GM19043 (cell line): ENCODE measurements around the gene RIMKLA.

Source experiments
- ATAC-seq: cut with Tn5 transposase; IDR thresholded peaks from one replicate; pipeline ENCODE4 v1.9.1; 2021; ENCODE audit warnings: low read depth; ENCODE audit not compliant: unreplicated experiment

Gene RIMKLA, protein sequence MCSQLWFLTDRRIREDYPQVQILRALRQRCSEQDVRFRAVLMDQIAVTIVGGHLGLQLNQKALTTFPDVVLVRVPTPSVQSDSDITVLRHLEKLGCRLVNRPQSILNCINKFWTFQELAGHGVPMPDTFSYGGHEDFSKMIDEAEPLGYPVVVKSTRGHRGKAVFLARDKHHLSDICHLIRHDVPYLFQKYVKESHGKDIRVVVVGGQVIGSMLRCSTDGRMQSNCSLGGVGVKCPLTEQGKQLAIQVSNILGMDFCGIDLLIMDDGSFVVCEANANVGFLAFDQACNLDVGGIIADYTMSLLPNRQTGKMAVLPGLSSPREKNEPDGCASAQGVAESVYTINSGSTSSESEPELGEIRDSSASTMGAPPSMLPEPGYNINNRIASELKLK

DNA sequence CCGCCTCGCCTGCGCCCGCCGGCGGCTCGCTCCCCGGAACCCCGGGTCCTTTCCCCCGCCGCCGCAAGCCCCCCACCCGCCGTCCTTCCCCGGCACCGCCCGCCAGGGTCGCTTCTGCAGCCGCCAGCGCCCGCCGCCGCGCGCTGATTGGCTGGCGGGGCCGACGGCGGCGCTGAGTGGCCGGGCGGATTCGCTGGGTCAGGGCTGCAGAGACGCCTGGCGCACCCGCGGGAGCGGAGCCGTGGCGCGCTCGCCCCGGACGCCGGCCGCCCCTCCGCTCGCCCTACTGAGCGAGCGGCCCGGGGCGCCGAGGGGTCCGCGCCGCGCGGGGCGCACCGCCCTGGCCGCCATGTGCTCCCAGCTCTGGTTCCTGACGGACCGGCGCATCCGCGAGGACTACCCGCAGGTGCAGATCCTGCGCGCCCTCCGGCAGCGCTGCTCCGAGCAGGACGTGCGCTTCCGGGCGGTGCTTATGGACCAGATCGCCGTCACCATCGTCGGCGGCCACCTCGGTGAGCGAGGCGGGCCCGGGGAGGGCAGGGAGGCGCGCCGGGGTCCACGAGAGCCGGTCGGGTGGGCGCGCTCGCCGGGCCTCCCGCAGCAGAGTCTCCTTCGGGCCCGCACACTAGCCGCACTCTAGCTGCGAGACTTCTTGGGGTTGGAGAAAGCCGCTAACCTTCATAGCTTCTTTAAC lies at the start of gene RIMKLA:
Gene RIMKLA (plus strand): TSS at position 207 of the 694 bp plus-strand sequence. CDS start 143 bp downstream, at position 350.
- ATAC-seq = peak; percentile 78

DNA sequence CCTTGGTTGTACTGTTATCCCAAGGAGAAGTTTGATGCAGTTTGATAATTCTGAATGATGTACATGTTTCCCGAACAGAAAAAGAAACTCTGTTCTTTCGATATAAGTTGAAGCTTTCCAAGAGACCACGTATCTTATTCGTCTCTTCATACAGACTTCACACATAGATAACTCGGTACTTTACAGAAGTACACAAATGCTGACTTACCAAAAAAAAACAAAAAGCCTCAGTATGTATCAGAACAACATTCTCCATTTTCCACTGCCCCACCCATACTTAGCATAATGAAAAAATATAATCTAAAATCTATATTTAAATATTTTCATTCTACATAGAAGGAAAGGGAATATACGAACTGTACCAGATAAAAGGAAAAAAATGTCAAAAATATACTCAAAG lies 47.7 kb upstream of the RIMKLA start:
- ATAC-seq = no peak

DNA sequence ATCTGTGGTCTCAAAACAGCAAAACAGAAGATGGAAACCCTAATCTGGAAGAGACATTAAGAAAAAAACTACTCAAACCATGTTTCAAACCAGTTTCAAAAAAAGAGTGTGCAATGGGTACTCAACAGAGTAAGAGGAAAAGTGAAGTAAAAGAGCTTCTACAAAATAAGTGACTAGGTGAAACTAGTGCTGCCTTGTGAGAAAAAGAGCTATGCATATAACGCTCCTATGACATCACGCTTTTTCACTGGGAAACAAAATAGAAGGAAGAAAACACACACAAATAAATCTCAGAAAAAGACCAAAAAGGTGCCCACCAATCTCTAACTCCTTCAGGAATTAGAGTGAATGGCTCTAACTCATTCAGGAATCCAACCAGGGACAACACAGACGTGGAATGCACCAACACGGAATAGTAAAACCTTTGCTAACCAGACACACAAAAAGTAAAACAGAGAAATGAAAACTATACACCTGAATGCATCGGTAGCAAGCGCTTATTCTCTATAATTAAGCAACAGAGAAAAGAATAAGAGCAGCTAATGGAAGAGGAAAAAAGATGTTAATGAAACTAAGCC lies 46.8 kb upstream of the RIMKLA start:
- ATAC-seq = no peak

DNA sequence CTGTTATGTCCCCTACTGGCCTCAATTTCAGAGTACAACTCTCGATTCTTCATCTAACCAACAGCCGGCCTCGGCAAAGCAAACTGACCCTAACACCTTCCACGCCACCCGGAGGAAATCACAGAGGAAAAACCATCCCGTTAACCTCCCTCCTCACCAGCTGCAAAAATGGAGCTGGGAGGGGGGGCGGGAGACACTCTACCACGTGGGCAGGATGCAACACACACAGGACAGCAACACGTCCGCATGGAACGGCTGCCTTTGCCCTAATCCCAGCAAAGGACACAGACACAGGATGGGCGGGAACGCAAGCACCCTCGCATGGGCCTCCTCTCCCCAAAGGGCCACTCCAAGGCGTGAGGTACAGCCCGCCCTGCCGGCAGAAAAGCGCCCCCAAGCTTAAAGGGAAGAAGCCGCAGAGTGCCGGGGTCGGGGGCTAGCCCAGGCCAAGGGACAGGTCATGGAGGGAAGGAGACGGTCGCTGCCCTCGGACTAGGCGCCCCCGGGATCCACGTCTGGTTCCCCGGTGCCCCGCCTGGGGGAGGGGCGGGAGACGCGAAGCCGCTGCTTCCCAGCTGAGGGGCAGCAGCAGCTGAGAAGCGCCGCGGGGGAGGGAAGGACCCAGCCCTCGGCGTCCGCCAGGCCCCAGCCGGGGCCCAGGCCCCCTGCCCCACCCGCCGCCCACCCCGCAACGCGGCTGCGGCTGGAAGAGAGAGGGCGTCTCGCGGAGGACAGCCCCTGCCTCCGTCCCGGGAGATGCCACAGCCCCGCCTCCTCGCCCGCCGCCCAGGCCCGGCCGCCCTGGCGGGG lies 46.1 kb upstream of the RIMKLA start:
- peak; percentile 33 for ATAC-seq

DNA sequence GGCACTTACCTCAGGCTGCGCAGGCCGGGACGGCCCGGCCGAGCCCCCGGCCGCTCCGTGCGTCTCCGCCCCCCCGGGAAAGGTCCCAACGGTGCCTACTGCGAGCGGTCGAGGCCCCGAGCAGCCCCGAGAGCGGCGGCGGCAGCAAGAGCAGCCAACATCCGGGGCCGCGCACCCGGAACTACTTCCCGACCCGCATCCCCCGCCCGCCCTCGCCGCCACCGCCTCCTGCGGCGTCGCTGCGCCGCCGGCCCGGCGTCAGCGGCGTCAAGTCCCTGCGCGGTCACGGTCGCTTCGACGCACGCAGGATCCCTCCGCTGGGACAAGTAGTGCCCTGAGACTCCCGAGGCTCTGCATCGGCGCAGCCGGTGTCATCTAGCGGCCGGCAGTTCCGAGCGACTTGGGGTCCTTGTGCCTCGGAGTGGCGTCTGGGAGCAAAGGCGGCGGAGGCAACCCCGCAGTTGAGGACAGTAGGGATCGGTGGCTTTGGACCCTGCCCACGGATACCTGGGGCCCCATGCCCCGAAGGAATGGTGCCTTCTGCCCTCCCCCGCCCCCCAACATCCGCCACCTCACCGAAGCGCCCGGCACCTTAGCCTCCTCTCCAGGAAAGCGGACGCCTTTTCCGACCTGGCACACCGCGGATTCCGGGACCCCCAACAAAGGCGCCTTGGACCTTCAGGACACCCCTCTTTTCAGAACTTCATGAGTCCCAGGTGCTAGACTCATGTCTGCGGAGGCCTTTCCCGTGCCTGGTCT lies 45.4 kb upstream of the RIMKLA start, which contains the start of gene FOXJ3:
Gene FOXJ3 (minus strand): TSS at position 186 of the 759 bp plus-strand sequence. CDS start 24,142 bp downstream, outside the sequence.
- peak; percentile 60 for ATAC-seq

DNA sequence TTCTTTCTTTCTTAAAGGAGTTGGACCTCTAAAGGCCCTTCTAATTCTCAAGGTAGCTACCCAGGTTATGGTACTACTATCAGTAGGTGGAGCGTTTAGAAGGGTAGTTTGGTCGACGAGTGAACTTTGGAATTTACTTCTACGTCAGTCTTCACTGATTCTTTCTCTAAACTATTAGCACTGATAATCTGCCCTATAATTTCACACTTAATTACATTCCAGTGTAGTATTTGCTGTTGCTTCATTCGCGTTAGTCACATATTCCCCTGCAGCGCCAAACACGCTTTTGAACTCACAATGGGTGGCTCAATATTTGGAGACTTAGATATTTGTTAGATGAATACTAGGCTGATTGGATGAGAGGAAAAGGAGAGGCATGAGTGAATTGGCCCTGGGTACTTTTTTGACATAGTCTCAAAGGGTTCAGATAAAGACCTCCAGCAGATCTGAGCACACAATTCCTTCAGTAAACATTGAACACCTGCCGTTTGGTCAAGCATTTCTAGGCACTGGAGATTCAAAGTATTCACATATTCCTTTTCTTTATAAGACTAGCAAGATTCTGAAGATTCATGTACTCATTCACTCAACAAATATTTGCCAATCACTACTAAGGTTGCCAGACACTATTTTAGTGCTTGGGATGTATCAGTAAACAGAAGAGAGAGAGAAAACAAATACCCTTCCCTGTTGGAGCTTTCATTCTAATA lies 44.6 kb upstream of the RIMKLA start:
- ATAC-seq = no peak

DNA sequence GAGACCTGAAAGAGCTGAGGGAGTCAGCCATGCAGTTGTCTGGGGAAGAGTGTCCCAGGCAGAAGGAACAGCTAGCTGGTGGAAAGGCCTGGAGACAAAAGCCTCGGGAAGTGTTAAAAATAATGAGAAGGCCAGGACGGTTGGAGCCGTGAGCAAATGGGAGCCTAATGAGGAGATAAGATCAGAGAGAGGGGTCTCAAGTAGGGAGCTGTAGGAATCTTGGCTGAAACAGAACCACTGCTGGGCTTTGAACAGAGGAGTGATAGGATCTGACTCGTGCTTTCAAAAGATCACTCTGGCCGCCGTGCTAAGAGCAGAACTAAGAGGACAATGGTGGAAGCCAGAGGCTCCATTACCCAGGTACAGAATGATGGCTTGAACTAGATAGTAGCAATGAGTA lies 43.6 kb upstream of the RIMKLA start:
- ATAC-seq = no peak

DNA sequence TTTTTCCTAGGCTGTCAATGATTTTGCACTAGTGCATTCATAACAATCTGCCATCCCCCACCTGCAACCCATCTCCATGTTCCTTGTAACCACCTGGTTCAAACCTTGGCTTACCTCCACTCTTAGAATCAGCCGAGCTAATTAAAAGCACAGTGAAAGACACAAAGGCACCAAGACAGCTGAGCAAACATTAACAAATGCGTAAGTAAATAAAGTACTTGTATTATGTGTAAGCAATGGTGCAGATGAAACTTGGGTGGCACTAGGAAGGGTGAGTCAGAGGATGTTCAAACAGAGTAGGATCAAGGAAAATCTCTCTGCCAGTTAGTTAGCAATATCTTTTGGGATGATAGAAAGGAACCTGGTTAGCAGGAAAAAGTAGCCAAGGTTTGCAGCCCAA lies 40.5 kb upstream of the RIMKLA start:
- ATAC-seq = no peak

DNA sequence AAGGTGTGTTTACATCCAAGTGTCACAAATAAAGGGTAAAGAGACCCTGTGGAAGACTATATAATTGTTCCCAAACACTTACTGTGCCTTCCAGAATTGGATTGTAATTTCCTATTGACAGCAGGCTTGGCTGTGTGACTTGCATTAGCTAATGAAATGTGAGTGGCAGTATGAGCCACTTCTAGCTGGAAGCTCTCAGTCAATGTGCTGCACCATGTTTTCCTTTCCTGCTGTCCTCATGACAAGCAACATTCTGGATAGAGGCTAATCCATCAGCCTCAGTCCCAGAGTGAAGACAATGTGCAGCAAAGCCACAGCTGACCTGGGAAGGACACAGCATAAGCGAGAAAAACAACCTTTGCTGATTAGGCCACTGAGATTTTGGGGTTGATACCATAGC lies 39.7 kb upstream of the RIMKLA start:
- ATAC-seq = no peak

DNA sequence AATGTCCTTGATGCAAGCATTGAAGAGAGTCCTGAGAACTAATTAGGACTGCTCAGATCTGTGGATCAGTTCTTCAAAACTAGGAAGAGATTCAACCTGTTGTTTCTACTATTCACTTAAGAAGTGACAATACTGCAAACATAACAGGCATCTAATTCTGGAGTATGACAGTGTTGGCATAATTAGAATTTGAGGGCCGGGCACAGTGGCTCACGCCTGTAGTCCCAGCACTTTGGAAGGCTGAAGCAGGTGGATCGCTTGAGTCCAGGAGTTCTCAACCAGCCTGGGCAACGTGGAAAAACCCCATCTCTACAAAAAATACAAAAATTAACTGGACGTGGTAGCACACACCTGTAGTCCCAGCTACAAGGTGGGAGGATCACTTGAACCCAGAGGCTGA lies 37.5 kb upstream of the RIMKLA start:
- no peak for ATAC-seq

DNA sequence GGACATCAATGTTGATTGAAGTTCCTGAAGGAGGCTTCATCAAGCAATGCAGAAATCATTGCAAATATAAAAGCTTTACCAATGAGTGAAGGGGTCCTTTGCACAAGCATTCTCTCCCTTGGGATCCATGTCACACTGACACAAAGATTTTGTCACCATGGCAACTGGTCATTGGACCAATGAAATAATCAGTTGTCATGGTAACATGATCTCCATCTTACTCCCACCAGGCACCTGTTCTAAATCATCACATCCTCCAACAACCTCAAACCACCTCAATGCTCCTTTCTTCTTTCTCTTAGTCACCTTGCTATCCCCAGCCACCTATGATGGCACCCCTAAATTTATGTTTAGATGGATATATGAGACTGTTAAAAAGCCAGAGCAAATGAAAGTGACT lies 32.1 kb upstream of the RIMKLA start:
- no peak for ATAC-seq

DNA sequence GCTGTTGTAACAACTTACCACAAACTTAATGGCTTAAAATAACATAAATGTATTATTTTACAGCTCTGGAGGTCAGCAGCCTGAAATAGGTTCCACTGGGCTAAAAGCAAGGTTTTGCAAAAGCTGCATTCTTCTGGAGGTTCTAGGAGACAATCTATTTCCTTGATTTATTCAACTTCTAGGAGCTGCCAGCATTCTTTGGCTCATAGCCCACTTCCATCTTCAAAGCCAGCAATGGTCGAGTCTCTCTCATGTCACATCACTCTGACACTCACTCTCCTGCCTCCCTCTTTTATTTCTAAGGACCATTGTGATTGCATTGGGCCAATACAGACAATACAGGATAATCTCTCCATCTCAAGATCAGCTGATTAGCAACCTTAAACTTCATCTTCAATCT lies 30.5 kb upstream of the RIMKLA start:
- ATAC-seq = no peak

DNA sequence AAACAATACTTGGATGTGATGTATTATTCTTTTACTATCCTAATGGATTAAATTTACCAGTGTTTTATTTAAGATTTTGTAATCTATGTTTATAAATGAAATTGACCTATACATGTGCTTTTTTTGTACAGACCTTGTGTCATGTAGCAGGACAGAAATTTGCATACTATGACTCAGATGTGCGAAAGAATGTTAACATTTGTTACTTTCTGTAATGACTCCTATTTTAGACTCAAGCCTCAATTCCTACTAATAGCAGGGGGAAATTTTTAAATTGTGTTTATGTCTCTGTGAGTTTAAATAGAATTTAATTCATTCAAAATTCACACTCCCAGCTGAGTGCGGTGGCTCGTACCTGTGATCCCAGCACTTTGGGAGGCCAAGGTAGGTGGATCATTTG lies 21.8 kb upstream of the RIMKLA start:
- ATAC-seq = no peak

DNA sequence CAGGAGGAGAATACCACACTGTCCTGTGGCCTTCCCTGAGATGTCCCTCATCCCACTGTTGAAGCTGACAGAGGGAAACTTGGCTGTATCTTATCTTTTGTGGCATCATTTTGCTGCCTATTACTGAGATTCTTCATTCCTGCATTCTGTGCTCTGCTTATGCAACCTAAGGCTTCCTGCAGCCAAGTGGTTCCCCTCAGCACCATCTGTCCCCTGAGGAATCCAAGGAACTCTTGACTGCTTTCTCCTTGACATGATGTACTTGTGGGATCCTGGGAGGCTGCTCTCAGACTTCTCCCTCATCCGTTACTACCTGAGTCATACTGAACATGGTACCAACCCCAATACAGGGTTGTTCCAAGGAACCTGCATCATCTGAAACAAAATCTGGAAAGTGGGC lies 21.1 kb upstream of the RIMKLA start:
- ATAC-seq = no peak

DNA sequence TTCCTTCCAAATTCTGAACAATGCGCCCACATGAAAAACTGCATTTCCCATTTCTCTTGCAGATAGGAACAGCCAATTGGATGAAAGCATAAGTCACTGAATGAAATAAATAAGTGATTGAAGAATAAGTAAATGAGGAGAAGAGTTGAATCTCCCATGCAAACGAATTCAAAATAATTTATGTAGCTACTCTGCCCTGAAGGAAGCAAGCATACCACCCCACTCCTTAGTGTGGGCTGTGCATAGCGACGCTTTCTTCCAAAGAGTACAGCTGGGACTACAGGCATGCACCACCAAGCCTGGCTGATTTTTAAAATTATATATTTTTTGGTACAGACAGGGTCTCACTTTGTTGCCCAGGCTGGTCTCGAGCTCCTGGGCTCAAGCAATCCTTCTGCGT lies 16.5 kb upstream of the RIMKLA start:
- ATAC-seq = no peak

DNA sequence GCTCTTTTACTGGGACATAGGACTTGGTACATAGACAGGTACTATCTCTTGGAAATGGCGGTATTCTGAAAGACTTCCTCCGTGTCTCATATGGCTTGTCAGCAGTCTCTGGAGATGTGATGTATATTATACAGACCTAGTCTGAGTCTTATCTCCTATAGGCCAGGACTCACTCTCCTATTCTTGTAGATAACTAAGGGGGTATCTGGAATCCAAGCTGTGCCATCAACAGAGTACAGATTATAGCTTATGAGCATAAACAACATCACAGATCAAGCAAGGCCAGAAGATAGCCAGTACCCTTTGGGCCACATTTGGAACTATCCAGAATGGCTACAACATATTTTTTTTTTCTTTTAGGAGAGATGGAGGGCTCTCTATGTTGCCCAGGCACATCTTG lies 16.1 kb upstream of the RIMKLA start:
- ATAC-seq = no peak

DNA sequence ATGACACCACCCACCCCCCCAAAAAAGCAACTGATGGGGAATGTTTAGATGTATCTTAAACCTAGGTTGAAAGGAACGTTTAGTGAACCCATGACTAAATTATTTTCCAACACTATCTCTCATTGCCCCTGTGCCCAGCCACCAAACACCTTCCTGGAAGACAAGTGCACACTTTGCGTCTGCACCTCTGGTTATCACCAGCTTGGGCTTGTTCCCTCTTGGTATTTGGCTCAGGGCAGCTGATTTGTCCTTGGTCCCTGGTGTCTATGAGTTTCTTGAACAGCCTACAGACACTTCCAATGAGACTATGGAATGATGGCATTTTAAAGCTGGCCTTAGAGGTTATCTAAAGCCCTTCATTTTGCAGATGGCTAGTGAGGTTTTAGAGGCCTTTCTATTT lies 15.5 kb upstream of the RIMKLA start:
- no peak for ATAC-seq

DNA sequence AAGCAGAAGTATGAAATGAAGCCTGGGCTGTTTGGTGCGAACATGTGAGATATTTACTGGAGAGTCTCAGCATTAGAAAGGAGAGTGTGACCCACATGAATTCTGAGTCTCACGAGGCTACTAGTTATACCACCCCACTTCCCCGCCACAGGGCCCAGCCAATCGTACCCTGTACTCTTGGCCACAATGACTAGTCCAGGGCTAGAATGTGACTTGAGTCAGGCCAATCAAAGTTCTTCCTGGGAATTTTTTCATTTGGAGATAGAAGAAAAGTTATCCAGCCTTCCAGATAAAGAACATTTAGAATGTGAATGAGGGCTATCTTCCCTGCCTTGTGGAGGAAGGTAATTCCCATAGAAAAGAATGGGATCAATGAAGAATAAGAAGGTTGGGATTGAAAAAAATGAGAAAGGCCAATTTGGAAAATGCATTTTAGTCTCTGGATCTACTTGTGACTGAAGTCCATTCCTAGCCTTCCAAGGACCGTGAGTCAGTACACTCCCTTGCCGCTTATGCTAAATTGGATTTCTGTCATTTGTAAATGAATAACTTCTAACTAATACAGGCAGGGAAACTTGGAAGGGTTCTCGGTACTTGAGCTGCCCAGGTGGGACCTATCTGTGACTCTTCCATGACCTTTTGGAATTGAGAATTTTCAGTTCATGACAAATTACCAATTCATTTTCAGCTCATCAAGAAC lies 12.3 kb upstream of the RIMKLA start:
- ATAC-seq = no peak

DNA sequence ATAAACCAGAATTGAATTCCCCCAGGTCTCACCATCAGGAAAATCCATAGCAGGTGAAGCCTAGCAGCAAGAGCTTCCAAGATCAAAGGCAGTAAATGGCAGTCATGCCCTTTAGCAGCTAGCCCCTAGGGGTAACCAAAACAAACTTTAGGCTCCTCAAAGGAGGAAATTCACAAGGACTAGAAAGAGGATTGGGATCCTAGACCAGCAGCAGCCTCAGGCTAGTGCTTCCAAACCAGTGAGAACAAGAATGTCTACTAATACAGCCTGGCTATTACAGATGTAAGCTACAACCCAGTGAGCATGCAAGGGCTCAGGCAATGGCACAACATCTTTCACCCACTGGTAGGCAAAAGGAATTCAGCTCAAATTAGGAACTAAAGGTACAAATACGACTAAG lies 11.1 kb upstream of the RIMKLA start:
- ATAC-seq = no peak
